ENCODE results near the gene LMO2.

Gene LMO2

GRCh38 chr11:33932721-33933120, 40.8 kb upstream of the LMO2 start:
- TF ChIP-seq CTCF (IDR thresholded peaks at IDR 0.05): no peak

DNA sequence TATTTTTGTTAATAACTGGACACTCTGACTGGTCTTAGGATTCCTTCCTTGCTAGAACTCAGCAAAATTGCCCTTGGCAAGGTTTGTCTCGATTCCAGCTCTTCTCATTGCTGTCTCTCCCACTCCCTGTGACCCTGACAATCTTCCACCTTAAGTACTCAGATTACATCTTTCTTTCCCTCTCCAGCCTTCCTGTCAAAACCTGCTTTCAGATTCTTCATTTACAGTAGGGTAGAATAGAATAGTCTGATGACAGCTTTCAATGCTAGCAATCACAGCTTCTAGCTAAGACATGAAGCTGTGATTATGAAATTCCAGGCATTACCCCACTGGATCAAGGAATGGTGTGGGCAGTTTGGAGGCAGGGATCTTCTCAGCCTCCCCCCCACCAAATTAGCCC, 39.2 kb upstream of the LMO2 start:
- TF ChIP-seq CTCF (IDR thresholded peaks at IDR 0.05): no peak

DNA sequence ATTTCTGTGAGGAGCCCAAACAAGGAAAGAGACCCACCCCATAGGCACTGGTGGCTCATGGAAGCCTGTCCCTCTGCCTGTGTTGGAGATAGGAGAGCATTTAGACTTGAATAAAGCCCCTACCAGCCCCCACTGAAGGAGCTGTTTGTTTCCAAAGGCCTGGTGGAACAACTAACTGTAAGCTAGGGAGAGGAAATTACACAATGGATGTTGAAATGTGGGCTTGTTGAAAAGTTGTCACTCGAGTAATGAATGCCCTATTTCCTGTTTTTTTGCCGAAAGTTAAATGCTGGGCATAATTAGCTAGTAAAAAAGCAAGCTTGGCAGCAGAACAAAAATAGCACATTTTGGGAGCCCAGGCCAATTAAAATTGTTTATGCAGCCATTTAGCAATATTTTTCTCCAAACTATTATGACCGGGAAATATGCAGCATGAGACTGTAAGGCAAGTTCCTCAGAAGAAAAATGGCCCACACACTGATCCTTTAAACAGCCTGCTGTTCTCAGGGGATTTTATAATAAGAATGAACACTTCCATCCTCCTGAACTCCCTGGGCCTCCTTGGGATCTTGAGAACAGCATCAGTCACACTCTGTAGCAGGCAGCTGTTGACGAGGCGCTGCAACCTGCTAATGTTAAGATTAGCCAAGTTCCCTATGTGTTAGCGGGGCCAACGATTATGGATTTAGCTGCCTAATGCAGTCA, 38.6 kb upstream of the LMO2 start:
- no peak for TF ChIP-seq CTCF (IDR thresholded peaks at IDR 0.05)

- TF ChIP-seq CTCF (IDR thresholded peaks at IDR 0.05): no peak
Measured at GRCh38 chr11:33928564-33928963, 36.7 kb upstream of the LMO2 start.

DNA sequence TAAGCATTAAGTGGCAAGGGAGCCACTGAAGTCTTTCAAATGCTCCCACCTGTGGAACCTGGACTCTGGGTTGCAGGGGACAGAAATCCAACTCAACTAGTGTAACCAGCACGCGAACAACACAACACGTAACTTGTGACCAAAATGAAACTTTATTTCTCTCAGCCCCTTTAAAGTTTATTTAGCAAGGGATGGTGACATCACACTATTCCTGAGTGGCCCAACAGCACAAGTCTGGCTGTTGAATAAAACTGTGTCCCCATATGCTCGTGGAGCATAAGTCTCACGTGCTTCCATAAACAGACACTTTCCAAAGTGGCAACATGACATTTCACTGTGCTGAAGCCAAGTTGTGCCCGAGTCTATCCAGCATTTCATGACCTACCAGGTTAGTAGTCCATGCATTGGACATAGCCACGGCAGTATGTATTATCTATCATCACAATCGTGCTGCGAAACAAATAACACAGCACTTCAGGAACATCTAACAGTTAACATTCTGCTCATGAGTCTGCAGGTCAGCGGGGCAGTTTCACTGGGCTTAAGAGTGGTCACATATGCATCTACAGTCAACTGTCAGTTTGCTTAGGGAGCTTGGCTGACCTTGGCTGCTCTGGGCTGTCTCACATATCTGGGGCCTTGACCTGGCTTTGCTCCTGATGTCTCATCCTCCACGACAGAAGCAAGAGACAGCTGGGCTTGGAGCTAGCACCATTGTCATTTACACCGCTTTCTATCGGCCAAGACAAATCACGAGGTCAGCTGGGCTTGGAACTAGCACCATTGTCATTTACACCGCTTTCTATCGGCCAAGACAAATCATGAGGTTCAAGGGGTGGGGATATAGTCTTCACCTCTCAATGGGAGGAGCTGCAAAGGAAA, 35.0 kb upstream of the LMO2 start:
- no peak for TF ChIP-seq CTCF (IDR thresholded peaks at IDR 0.05)

GRCh38 chr11:33924341-33924740, 32.5 kb upstream of the LMO2 start:
- no peak for TF ChIP-seq CTCF (IDR thresholded peaks at IDR 0.05)

DNA sequence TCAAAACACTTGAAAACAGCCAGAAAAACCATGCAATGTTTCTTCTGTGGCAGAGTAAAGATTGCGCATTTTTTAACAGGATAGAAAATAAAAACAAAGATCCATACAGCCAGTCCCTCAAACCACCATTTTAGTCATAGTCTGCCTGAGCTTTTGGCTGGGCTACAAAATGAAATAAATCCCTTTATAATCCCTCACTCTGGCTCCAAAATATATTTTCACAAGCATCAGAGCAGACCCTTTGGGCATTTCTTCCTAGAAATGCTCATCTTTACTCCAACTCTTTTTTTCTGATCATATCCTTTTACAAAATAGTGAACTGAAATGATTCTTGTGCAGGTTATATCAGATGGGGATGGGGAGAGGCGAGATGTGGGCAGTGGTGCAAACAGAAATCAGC, 31.8 kb upstream of the LMO2 start:
- no peak for TF ChIP-seq CTCF (IDR thresholded peaks at IDR 0.05)

Measured in LNCAP (cell line).